Calu3 (cell line): ENCODE measurements around the gene GPATCH8. TPM values are rescaled to one million over a fixed set of nuclear protein-coding genes. Genes with fewer than 3 reads are reported as not detected.
"Not testable (repeated sequence)": the region's sequence is repeated elsewhere in the genome, so short reads cannot be mapped to it uniquely, and the experiment has no call there.

Experiments
- BruUV-seq: library from RNA; stranded (reverse); fragments of 400-500 nt; replicated peaks from 2 replicates; lab custom pipeline; 2021; lab: Mats Ljungman, UMichigan
- CTCF ChIA-PET: fragments of 300-600 bp; sonication (Branson Sonifier 250); formaldehyde crosslinking; loops from one replicate; lab custom pipeline; 2022; ENCODE audit warnings: antibody characterized with exemption; lab: Charles Lee
- DNase-seq: peaks from one replicate; pipeline ENCODE4 v3.0.0; 2022
- H3K27ac Mint-ChIP-seq: one replicate; pipeline ENCODE4 v1.8.0; 2022; ENCODE audit warnings: mixed read lengths; ENCODE audit not compliant: unreplicated experiment
- H3K27me3 Mint-ChIP-seq: one replicate; pipeline ENCODE4 v1.8.0; 2022; ENCODE audit warnings: mixed read lengths; ENCODE audit not compliant: unreplicated experiment
- H3K36me3 Mint-ChIP-seq: one replicate; pipeline ENCODE4 v1.8.0; 2022; ENCODE audit warnings: mild to moderate bottlenecking, moderate library complexity, mixed read lengths; ENCODE audit not compliant: insufficient read depth, unreplicated experiment
- H3K4me1 Mint-ChIP-seq: one replicate; pipeline ENCODE4 v1.8.0; 2022; ENCODE audit warnings: mild to moderate bottlenecking, low read depth, mixed read lengths; ENCODE audit not compliant: unreplicated experiment
- H3K4me3 Mint-ChIP-seq: one replicate; pipeline ENCODE4 v1.8.0; 2022; ENCODE audit warnings: mild to moderate bottlenecking, low read depth, moderate library complexity, mixed read lengths; ENCODE audit not compliant: unreplicated experiment
- H3K9me3 Mint-ChIP-seq: one replicate; pipeline ENCODE4 v1.8.0; 2022; ENCODE audit warnings: low read depth, mixed read lengths; ENCODE audit not compliant: unreplicated experiment
- CTCF ChIP-seq: fragments of 200-600 bp; IDR thresholded peaks from one replicate; pipeline ENCODE4 v1.8.0; 2022; ENCODE audit warnings: antibody characterized with exemption; ENCODE audit not compliant: unreplicated experiment
- intact Hi-C: fragments of 100-400 bp; cut with micrococcal nuclease; formaldehyde crosslinking; loops from one replicate; pipeline ENCODE4 v1.10.0; 2022; ENCODE audit not compliant: unreplicated experiment
- total RNA-seq: library from RNA; stranded (reverse); gene quantifications from 2 replicates; pipeline ENCODE4 v1.2.3, GENCODE V29; 2022

Gene GPATCH8
- total RNA-seq, 1 experiment from 2014 or later, result 60.1 TPM

DNA sequence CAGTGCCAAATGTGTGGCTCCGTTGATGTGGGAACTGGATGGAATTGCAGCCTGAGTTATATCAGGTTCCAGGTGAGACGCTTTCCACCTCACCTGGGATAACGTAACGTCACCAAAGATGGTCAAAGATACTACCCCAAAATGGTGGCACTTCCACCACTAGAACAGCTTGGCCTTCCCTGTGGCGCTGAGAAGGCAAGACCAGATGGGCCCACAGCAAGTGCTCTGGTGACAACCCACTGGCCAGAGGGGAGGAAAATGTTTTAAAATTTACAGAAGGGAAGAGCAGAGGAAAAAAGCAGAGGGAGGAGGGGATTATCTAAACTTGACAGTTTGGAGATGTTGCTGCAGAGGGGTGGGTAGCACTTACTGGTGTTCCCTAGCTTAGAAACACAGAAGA is 106.3 kb downstream of the GPATCH8 start:
- TF ChIP-seq CTCF, result no peak
- no peaks in the 10 kb centered on the region for H3K27me3 Mint-ChIP-seq
- CTCF ChIA-PET, result no interaction called here
- no peak for DNase-seq
- peaks cover 34% of the 10 kb centered on the region for H3K36me3 Mint-ChIP-seq
- intact Hi-C loops, result no loop called here
- BruUV-seq, result no TSS peak
- H3K9me3 Mint-ChIP-seq, result no peaks in the 10 kb centered on the region
- H3K4me1 Mint-ChIP-seq, result no peaks in the 10 kb centered on the region
- H3K4me3 Mint-ChIP-seq, result no peak overlapping the region
- H3K27ac Mint-ChIP-seq, result peak overlapping the region; percentile 16

- TF ChIP-seq CTCF, result no peak
- no peaks in the 10 kb centered on the region for H3K4me1 Mint-ChIP-seq
- BruUV-seq, result no TSS peak
- no peak overlapping the region for H3K4me3 Mint-ChIP-seq
- no peak overlapping the region for H3K27ac Mint-ChIP-seq
- DNase-seq, result no peak
- no peaks in the 10 kb centered on the region for H3K27me3 Mint-ChIP-seq
- no peaks in the 10 kb centered on the region for H3K9me3 Mint-ChIP-seq
- CTCF ChIA-PET, result no interaction called here
- intact Hi-C loops, result no loop called here
- peaks cover 36% of the 10 kb centered on the region for H3K36me3 Mint-ChIP-seq
Observed at GRCh38 chr17:44394833-44395232, 108.4 kb downstream of the GPATCH8 start.

DNA sequence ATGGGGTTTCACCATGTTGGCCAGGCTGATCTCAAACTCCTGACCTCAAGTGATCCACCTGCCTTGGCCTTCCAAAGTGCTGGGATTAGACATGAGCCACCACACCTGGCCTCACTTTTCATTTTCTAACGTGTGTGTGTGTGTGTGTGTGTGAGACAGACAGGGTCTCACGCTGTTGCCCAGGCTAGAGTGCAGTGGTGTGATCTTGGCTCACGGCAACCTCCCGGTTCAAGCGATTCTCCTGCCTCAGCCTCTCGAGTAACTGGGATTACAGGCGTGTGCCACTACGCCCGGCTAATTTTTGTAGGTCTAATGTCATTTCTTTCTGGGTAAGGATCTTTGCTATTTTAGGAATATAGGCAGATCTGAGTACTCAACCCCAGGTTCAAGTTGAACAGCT is 109.1 kb downstream of the GPATCH8 start:
- H3K4me1 Mint-ChIP-seq, CTCF ChIA-PET, intact Hi-C loops, H3K4me3 Mint-ChIP-seq, DNase-seq, H3K27me3 Mint-ChIP-seq, H3K27ac Mint-ChIP-seq, H3K9me3 Mint-ChIP-seq, BruUV-seq: not testable (repeated sequence)
- peaks cover 35% of the 10 kb centered on the region for H3K36me3 Mint-ChIP-seq

DNA sequence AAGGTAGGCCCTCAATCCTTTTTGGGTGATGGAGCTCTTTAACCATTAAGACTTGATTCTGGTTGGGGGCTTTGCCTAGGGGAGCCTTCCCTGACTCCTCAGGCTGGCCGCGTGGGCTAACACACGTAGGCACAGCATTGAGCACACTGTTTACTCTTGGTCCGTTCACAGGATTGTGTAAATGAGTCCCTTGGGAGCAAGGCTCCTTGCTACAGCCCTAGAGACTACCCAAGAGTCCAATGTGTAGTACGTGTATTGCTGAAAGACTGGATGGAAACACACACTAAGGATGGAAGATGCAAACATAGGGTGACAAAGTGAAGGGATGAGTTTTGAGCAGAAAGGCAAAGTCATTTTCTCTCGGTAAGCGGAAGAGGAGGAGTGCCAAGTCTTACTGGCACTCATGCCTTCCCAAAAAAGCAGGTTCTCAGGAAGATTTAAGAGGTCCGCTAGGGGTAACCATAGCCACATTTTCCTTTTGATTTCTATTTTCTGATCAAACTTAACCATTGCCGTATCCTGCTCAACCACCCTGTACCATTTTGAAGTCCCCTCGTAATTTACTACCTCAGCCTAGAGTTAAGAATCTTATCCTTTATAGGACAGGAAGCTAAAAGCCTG is 112.8 kb downstream of the GPATCH8 start:
- intact Hi-C loops, result no loop called here
- Mint-ChIP-seq H3K4me1 (peaks cover 7% of the 10 kb centered on the region), H3K36me3 (peaks cover 23% of the 10 kb centered on the region), H3K27ac (no peak overlapping the region), H3K4me3 (no peak overlapping the region), H3K27me3 (no peaks in the 10 kb centered on the region), H3K9me3 (no peaks in the 10 kb centered on the region)
- CTCF ChIA-PET, result no interaction called here
- no TSS peak for BruUV-seq
- DNase-seq, result no peak
- TF ChIP-seq CTCF, result no peak

DNA sequence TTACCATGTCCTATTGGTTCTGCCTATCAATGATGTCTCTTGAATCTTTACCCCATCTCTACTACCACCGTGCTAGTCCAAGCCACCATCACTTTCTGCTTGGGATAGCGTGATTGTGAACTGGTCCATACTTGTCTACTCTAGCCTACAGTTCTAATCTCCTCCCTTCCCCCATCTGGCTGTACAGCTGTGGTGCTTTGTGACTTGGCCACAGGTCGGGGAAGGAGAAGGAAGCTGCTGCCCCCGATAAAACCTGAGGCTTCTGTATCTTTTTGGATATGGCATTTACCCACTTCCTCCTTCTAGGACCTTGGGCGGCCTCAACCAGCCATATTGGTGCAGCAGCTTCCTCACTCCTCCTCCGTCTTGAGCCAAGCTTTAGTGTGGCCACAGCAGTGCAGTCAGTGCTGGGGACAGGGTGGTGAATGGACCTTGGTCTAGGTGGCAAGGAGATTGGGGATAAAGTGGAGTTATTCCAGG is 113.4 kb downstream of the GPATCH8 start:
- H3K9me3 Mint-ChIP-seq, result no peaks in the 10 kb centered on the region
- BruUV-seq, result no TSS peak

More for the DNA sequence above, 113.4 kb downstream of the GPATCH8 start:
- TF ChIP-seq CTCF, result no peak
- H3K4me3 Mint-ChIP-seq, result no peak overlapping the region
- no peak for DNase-seq
- no peak overlapping the region for H3K27ac Mint-ChIP-seq
- peaks cover 7% of the 10 kb centered on the region for H3K4me1 Mint-ChIP-seq
- peaks cover 1% of the 10 kb centered on the region for H3K27me3 Mint-ChIP-seq
- CTCF ChIA-PET, result no interaction called here
- intact Hi-C loops, result no loop called here
- H3K36me3 Mint-ChIP-seq, result peaks cover 29% of the 10 kb centered on the region
